Measurements from ENCODE around the gene DHCR7.

The DHCR7 gene

GRCh38 chr11:71399341-71399740 lies 48.9 kb downstream of the DHCR7 start:
- no peak for ATAC-seq
- Mint-ChIP-seq H3K27ac (no peak overlapping the region), H3K36me3 (no peaks in the 10 kb centered on the region), H3K4me1 (no peaks in the 10 kb centered on the region), H3K9me3 (peaks cover 7% of the 10 kb centered on the region), H3K27me3 (peaks cover 17% of the 10 kb centered on the region), H3K4me3 (no peak overlapping the region)

- Mint-ChIP-seq H3K4me3 (no peak overlapping the region), H3K9me3 (peaks cover 4% of the 10 kb centered on the region), H3K27me3 (peaks cover 8% of the 10 kb centered on the region), H3K4me1 (no peaks in the 10 kb centered on the region), H3K36me3 (no peaks in the 10 kb centered on the region), H3K27ac (no peak overlapping the region)
- peak; percentile 27 for ATAC-seq
These were observed 50.2 kb downstream of the DHCR7 start for GRCh38 chr11:71397961-71398360.

- ATAC-seq: no peak
- Mint-ChIP-seq H3K4me3 (no peak overlapping the region), H3K27ac (no peak overlapping the region), H3K4me1 (no peaks in the 10 kb centered on the region), H3K36me3 (no peaks in the 10 kb centered on the region), H3K27me3 (peaks cover 8% of the 10 kb centered on the region), H3K9me3 (peaks cover 4% of the 10 kb centered on the region)
These were observed 50.8 kb downstream of the DHCR7 start for GRCh38 chr11:71397331-71397860.

GRCh38 chr11:71396548-71397123 lies 51.6 kb downstream of the DHCR7 start:
- no peak overlapping the region for H3K27ac Mint-ChIP-seq
- H3K9me3 Mint-ChIP-seq: peaks cover 4% of the 10 kb centered on the region
- no peaks in the 10 kb centered on the region for H3K4me1 Mint-ChIP-seq
- ATAC-seq: no peak
- H3K27me3 Mint-ChIP-seq: peaks cover under 1% of the 10 kb centered on the region
- no peaks in the 10 kb centered on the region for H3K36me3 Mint-ChIP-seq
- no peak overlapping the region for H3K4me3 Mint-ChIP-seq

GRCh38 chr11:71395774-71396173 lies 52.4 kb downstream of the DHCR7 start:
- no peak for ATAC-seq
- H3K9me3 Mint-ChIP-seq: peaks cover 4% of the 10 kb centered on the region
- no peaks in the 10 kb centered on the region for H3K27me3 Mint-ChIP-seq
- no peaks in the 10 kb centered on the region for H3K36me3 Mint-ChIP-seq
- H3K4me1 Mint-ChIP-seq: peaks cover 4% of the 10 kb centered on the region
- no peak overlapping the region for H3K4me3 Mint-ChIP-seq
- H3K27ac Mint-ChIP-seq: no peak overlapping the region

GRCh38 chr11:71395263-71395560 lies 53.0 kb downstream of the DHCR7 start:
- Mint-ChIP-seq H3K27me3 (no peaks in the 10 kb centered on the region), H3K27ac (no peak overlapping the region), H3K4me3 (no peak overlapping the region), H3K4me1 (peaks cover 10% of the 10 kb centered on the region), H3K36me3 (no peaks in the 10 kb centered on the region), H3K9me3 (peaks cover 4% of the 10 kb centered on the region)
- ATAC-seq: no peak

- H3K4me1 Mint-ChIP-seq: peaks cover 15% of the 10 kb centered on the region
- H3K27ac Mint-ChIP-seq: no peak overlapping the region
- H3K36me3 Mint-ChIP-seq: no peaks in the 10 kb centered on the region
- ATAC-seq: no peak
- H3K9me3 Mint-ChIP-seq: peaks cover 4% of the 10 kb centered on the region
- H3K27me3 Mint-ChIP-seq: peaks cover 10% of the 10 kb centered on the region
- no peak overlapping the region for H3K4me3 Mint-ChIP-seq
These were observed 54.9 kb downstream of the DHCR7 start for GRCh38 chr11:71393283-71393682.

GRCh38 chr11:71391796-71392195 lies 56.4 kb downstream of the DHCR7 start:
- Mint-ChIP-seq H3K36me3 (no peaks in the 10 kb centered on the region), H3K4me1 (peaks cover 29% of the 10 kb centered on the region), H3K4me3 (no peak overlapping the region), H3K27me3 (peaks cover 25% of the 10 kb centered on the region), H3K27ac (no peak overlapping the region), H3K9me3 (peaks cover 8% of the 10 kb centered on the region)
- ATAC-seq: no peak

GRCh38 chr11:71391352-71391751 lies 56.8 kb downstream of the DHCR7 start:
- Mint-ChIP-seq H3K27ac (no peak overlapping the region), H3K4me1 (peaks cover 34% of the 10 kb centered on the region), H3K27me3 (peaks cover 29% of the 10 kb centered on the region), H3K36me3 (no peaks in the 10 kb centered on the region), H3K4me3 (no peak overlapping the region), H3K9me3 (peaks cover 8% of the 10 kb centered on the region)
- ATAC-seq: no peak

- Mint-ChIP-seq H3K4me1 (peaks cover 50% of the 10 kb centered on the region), H3K36me3 (no peaks in the 10 kb centered on the region), H3K27me3 (peaks cover 37% of the 10 kb centered on the region), H3K9me3 (peaks cover 8% of the 10 kb centered on the region), H3K27ac (no peak overlapping the region), H3K4me3 (no peak overlapping the region)
- no peak for ATAC-seq
These were observed 59.5 kb downstream of the DHCR7 start for GRCh38 chr11:71388637-71389235.

GRCh38 chr11:71387784-71388636 lies 60.2 kb downstream of the DHCR7 start:
- Mint-ChIP-seq H3K9me3 (peaks cover 4% of the 10 kb centered on the region), H3K36me3 (no peaks in the 10 kb centered on the region), H3K4me1 (peaks cover 57% of the 10 kb centered on the region), H3K4me3 (no peak overlapping the region), H3K27ac (no peak overlapping the region), H3K27me3 (peaks cover 37% of the 10 kb centered on the region)
- no peak for ATAC-seq

GRCh38 chr11:71387200-71387599 lies 61.0 kb downstream of the DHCR7 start:
- no peak overlapping the region for H3K27ac Mint-ChIP-seq
- peaks cover 62% of the 10 kb centered on the region for H3K4me1 Mint-ChIP-seq
- H3K36me3 Mint-ChIP-seq: no peaks in the 10 kb centered on the region
- no peak overlapping the region for H3K4me3 Mint-ChIP-seq
- no peak for ATAC-seq
- peaks cover 4% of the 10 kb centered on the region for H3K9me3 Mint-ChIP-seq
- H3K27me3 Mint-ChIP-seq: peaks cover 37% of the 10 kb centered on the region

- Mint-ChIP-seq H3K36me3 (no peaks in the 10 kb centered on the region), H3K9me3 (peaks cover 4% of the 10 kb centered on the region), H3K4me3 (no peak overlapping the region), H3K4me1 (peaks cover 72% of the 10 kb centered on the region), H3K27me3 (peaks cover 37% of the 10 kb centered on the region), H3K27ac (peak overlapping the region; percentile 18)
- ATAC-seq: no peak
These were observed 62.0 kb downstream of the DHCR7 start for GRCh38 chr11:71386202-71386601.

GRCh38 chr11:71385091-71385490 lies 63.1 kb downstream of the DHCR7 start:
- H3K4me3 Mint-ChIP-seq: no peak overlapping the region
- no peak for ATAC-seq
- peaks cover 37% of the 10 kb centered on the region for H3K27me3 Mint-ChIP-seq
- no peaks in the 10 kb centered on the region for H3K36me3 Mint-ChIP-seq
- H3K9me3 Mint-ChIP-seq: peaks cover 9% of the 10 kb centered on the region
- H3K27ac Mint-ChIP-seq: no peak overlapping the region
- peaks cover 70% of the 10 kb centered on the region for H3K4me1 Mint-ChIP-seq

- Mint-ChIP-seq H3K9me3 (peaks cover 9% of the 10 kb centered on the region), H3K36me3 (no peaks in the 10 kb centered on the region), H3K27me3 (peaks cover 37% of the 10 kb centered on the region), H3K4me1 (peaks cover 68% of the 10 kb centered on the region), H3K27ac (no peak overlapping the region), H3K4me3 (no peak overlapping the region)
- no peak for ATAC-seq
These were observed 63.6 kb downstream of the DHCR7 start for GRCh38 chr11:71384561-71384960.
